Smooth muscle cell (in vitro differentiated cells): ENCODE data around the gene TNFAIP8L2. TPM values are rescaled to one million over a fixed set of nuclear protein-coding genes. Genes with fewer than 3 reads are reported as not detected.

ENCODE experiments used
- DNase-seq: peaks from one replicate; lab custom pipeline; 2025; ENCODE audit not compliant: unreplicated experiment; lab: John Stamatoyannopoulos, UW
- H2AFZ ChIP-seq: fragments of 200-600 bp; sonication (generic); 2 replicates; pipeline ENCODE4 v1.6.0; 2016; ENCODE audit warnings: antibody characterized with exemption, low read depth, mild to moderate bottlenecking
- H3F3A ChIP-seq: fragments of 200-600 bp; sonication (generic); 2 replicates; pipeline ENCODE4 v1.6.0; 2017; ENCODE audit warnings: antibody characterized with exemption, low read depth
- H3K27ac ChIP-seq: fragments of 200-600 bp; sonication (generic); 2 replicates; pipeline ENCODE4 v1.5.1; 2016; ENCODE audit warnings: low read depth, mild to moderate bottlenecking
- H3K27me3 ChIP-seq: fragments of 200-600 bp; sonication (generic); 2 replicates; pipeline ENCODE4 v1.6.1; 2016; ENCODE audit warnings: low read depth, mild to moderate bottlenecking
- H3K36me3 ChIP-seq: fragments of 200-600 bp; sonication (generic); 2 replicates; pipeline ENCODE4 v1.5.1; 2016; ENCODE audit warnings: low read depth
- H3K4me1 ChIP-seq: fragments of 200-600 bp; sonication (generic); 2 replicates; pipeline ENCODE4 v1.5.1; 2016; ENCODE audit warnings: low read depth
- H3K4me2 ChIP-seq: fragments of 200-600 bp; sonication (generic); 2 replicates; pipeline ENCODE4 v1.6.0; 2016; ENCODE audit warnings: mild to moderate bottlenecking
- H3K4me3 ChIP-seq: fragments of 200-600 bp; sonication (generic); 2 replicates; pipeline ENCODE4 v1.5.1; 2016; ENCODE audit warnings: mild to moderate bottlenecking
- H3K79me2 ChIP-seq: fragments of 200-600 bp; sonication (generic); 2 replicates; pipeline ENCODE4 v1.6.0; 2016; ENCODE audit warnings: low read depth, mild to moderate bottlenecking
- H3K9ac ChIP-seq: fragments of 200-600 bp; sonication (generic); 2 replicates; pipeline ENCODE4 v1.6.0; 2016; ENCODE audit warnings: low read depth
- H3K9me3 ChIP-seq: fragments of 200-600 bp; sonication (generic); replicated peaks from 2 replicates; pipeline ENCODE4 v1.5.1; 2016; ENCODE audit warnings: low read depth
- H4K20me1 ChIP-seq: fragments of 200-600 bp; sonication (generic); 2 replicates; pipeline ENCODE4 v1.6.0; 2016; ENCODE audit warnings: low read depth
- WGBS: methylation state at CpG from one replicate; pipeline ENCODE4 v1.1.7; 2016; ENCODE audit warnings: low lambda C conversion rate; 5-methylcytosine and 5-hydroxymethylcytosine counted together
- polyA plus RNA-seq: library from polyadenylated mRNA; unstranded; fragments of >200 nt; fragmentation: Nextera tagmentation; extraction: Ambion mirVana; gene quantifications from 2 replicates; pipeline ENCODE4 v1.2.1, GENCODE V29; 2016
- total RNA-seq: library from RNA; depleted of rRNA; stranded (reverse); fragments of >200 nt; gene quantifications from 2 replicates; pipeline ENCODE4 v1.2.3, GENCODE V29; 2014
- TF ChIP-seq, protein P1 (sequence below): fragments of 200-600 bp; sonication (generic); IDR thresholded peaks from 2 replicates; pipeline ENCODE4 v1.5.1; 2017; ENCODE audit warnings: borderline replicate concordance, mild to moderate bottlenecking, antibody characterized with exemption; ENCODE audit not compliant: insufficient read depth, poor library complexity, severe bottlenecking

Gene TNFAIP8L2
- total and polyA plus RNA-seq, 2 experiments from 2014 or later = 0.14 TPM; not detected in 1

DNA sequence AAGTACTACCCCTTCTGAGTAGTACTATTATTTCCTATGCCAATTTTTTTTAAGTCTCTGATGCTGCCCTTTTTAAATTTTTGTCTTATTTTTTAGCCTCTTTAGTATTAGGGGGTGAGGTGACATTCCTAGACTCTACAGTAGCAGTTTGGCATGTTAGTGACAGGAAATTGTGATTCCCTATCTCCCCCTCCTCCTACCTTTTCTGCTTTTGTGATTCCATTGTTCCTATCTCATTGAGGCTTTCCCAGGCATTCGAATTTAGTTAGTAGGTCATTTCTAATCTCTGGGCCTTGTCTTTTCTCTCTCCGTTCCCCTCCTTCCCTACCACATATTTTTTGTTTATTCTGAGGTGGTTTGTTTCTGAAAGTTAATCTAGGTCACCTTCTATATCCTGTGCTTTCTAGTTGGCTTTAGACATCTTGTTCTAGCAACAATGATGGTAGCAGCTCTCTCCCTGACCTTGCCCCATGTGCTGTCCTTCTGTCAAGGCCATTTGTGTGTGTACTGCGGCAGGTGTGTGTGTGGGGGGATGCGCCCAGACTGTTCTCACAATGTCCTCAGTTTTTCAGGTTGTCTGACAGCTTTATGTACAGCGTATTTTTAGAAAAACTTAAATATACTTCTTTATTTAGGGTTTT is 31.6 kb upstream of the TNFAIP8L2 start:
- Histone ChIP-seq H2AFZ (no peak overlapping the region), H3K79me2 (no peaks in the 10 kb centered on the region), H3K4me1 (no peaks in the 10 kb centered on the region), H4K20me1 (no peaks in the 10 kb centered on the region), H3K9me3 (no peaks in the 10 kb centered on the region), H3K4me3 (no peak overlapping the region), H3F3A (no peaks in the 10 kb centered on the region), H3K4me2 (no peak overlapping the region), H3K9ac (no peak overlapping the region), H3K27me3 (no peaks in the 10 kb centered on the region), H3K36me3 (no peaks in the 10 kb centered on the region), H3K27ac (no peak overlapping the region)
- 83% methylated on average over 5 of the region's 5 CpGs for WGBS
- no peak for DNase-seq
- TF ChIP-seq, protein P1, sequence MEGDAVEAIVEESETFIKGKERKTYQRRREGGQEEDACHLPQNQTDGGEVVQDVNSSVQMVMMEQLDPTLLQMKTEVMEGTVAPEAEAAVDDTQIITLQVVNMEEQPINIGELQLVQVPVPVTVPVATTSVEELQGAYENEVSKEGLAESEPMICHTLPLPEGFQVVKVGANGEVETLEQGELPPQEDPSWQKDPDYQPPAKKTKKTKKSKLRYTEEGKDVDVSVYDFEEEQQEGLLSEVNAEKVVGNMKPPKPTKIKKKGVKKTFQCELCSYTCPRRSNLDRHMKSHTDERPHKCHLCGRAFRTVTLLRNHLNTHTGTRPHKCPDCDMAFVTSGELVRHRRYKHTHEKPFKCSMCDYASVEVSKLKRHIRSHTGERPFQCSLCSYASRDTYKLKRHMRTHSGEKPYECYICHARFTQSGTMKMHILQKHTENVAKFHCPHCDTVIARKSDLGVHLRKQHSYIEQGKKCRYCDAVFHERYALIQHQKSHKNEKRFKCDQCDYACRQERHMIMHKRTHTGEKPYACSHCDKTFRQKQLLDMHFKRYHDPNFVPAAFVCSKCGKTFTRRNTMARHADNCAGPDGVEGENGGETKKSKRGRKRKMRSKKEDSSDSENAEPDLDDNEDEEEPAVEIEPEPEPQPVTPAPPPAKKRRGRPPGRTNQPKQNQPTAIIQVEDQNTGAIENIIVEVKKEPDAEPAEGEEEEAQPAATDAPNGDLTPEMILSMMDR = no peak

DNA sequence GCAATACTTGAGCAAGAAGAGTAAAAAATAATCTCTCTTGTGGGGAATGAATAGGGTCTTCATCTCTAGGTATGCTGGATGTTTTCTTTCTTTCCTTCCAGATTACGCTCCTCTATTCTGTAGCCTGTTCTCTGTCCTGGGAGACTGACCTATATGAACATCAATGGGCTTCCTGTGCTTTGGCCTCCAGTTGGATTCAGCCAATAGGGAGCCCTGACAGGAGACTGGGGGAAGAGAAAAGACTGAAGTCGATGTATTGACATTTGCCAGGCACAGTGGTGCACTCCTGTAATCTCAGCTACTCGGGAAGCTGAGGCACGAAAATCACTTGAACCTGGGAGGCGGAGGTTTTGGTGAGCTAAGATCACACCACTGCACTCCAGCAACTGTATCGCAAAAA is 27.6 kb upstream of the TNFAIP8L2 start:
- 53% methylated on average over 6 of the region's 6 CpGs for WGBS
- no peaks in the 10 kb centered on the region for H3K9me3 ChIP-seq
- H2AFZ ChIP-seq = no peak overlapping the region
- H3F3A ChIP-seq = no peaks in the 10 kb centered on the region
- no peak overlapping the region for H3K4me3 ChIP-seq
- no peaks in the 10 kb centered on the region for H3K36me3 ChIP-seq
- H3K79me2 ChIP-seq = no peaks in the 10 kb centered on the region
- peaks cover 13% of the 10 kb centered on the region for H3K27me3 ChIP-seq
- DNase-seq = no peak
- no peak overlapping the region for H3K27ac ChIP-seq
- TF ChIP-seq, protein P1 = no peak
- peaks cover 6% of the 10 kb centered on the region for H3K4me1 ChIP-seq
- H3K4me2 ChIP-seq = no peak overlapping the region
- H3K9ac ChIP-seq = no peak overlapping the region
- H4K20me1 ChIP-seq = no peaks in the 10 kb centered on the region

DNA sequence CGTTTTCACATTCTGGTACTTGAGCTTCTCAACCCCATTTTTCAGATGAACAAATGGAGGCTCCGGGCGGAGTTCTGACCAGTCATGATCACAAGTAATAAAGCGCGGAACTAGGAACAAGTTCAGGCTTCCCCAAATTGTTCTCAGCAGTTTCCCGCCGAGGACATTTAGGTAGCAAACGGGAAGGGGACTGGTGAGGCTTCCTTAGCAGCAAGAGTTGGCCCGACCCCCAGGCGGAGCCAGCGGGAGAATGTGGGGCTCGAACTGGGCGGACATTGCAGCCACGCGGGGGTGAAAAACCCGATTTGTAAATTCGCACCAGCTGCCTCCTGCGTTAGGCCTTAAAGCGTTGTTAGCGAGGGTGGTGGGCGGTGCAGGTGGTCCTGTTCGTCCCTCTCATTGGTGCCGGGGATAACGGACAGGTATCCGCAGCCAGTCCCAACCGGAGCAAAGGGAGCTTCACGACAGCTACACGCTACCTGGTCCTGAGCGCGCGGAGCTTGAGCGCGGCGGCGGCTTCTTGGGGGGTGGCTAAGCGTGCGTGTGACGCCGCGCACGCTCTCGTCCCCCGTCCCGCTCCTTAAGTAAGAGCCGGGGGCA is 25.4 kb upstream of the TNFAIP8L2 start:
- Histone ChIP-seq H3F3A (no peaks in the 10 kb centered on the region), H3K4me3 (peak overlapping the region; percentile 40), H4K20me1 (no peaks in the 10 kb centered on the region), H3K36me3 (no peaks in the 10 kb centered on the region), H3K4me1 (peaks cover 6% of the 10 kb centered on the region), H3K27me3 (peaks cover 13% of the 10 kb centered on the region), H2AFZ (peak overlapping the region; percentile 34), H3K27ac (no peak overlapping the region), H3K9ac (no peak overlapping the region), H3K4me2 (peak overlapping the region; percentile 87), H3K79me2 (no peaks in the 10 kb centered on the region), H3K9me3 (no peaks in the 10 kb centered on the region)
- peak; percentile 21 for DNase-seq
- TF ChIP-seq, protein P1 = no peak
- 11% methylated on average over 45 of the region's 45 CpGs for WGBS
